Skeletal muscle satellite cell (primary cell): ENCODE results near the gene LRBA. TPM values are rescaled to one million over a fixed set of nuclear protein-coding genes. Genes with fewer than 3 reads are reported as not detected.

Experiments
- H3K27me3 ChIP-seq: 2 replicates; pipeline ENCODE4 v1.7.0; 2013; ENCODE audit warnings: low read length; ENCODE audit not compliant: control insufficient read depth, insufficient read depth
- H3K36me3 ChIP-seq: 2 replicates; pipeline ENCODE4 v1.7.0; 2013; ENCODE audit warnings: mild to moderate bottlenecking, control low read depth, low read length; ENCODE audit not compliant: insufficient read depth
- H3K4me1 ChIP-seq: 2 replicates; pipeline ENCODE4 v1.7.0; 2013; ENCODE audit warnings: low read length; ENCODE audit not compliant: control insufficient read depth, insufficient read depth
- H3K4me2 ChIP-seq: 2 replicates; pipeline ENCODE4 v1.7.0; 2013; ENCODE audit warnings: mild to moderate bottlenecking, low read length
- H3K4me3 ChIP-seq: 2 replicates; pipeline ENCODE4 v1.7.0; 2013; ENCODE audit warnings: low read length
- H3K9ac ChIP-seq: 2 replicates; pipeline ENCODE4 v1.7.0; 2013; ENCODE audit warnings: mild to moderate bottlenecking, low read depth, low read length, moderate library complexity
- H3K9me3 ChIP-seq: replicated peaks from 2 replicates; pipeline ENCODE4 v1.7.0; 2013; ENCODE audit warnings: mild to moderate bottlenecking, control low read depth, low read length
- small RNA-seq: library from RNA; depleted of rRNA; stranded (forward); fragments of <200 nt; gene quantifications from one replicate; pipeline ENCODE3, GENCODE V24; 2012

LRBA gene

DNA sequence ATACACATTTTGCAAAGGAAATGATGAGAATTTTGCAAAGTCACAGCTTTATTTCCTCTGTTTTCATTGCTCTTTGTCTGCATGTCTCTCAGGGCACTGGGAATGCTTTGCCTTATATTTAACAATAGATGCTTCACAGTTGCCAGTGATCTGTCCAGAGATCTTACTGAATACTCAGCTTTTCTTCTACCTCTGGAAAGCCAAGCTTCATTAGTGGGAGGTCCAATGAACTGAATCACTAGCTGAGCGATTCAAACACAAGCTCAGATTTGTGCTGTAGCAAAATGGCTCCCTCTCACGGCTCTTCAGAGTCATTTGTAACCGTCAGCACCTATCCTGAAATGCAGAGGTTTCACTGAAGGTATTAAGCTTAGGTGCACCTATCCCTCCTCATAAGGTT, 797.9 kb downstream of the LRBA start:
- Histone ChIP-seq H3K9ac (no peak overlapping the region), H3K36me3 (no peaks in the 10 kb centered on the region), H3K9me3 (no peaks in the 10 kb centered on the region), H3K27me3 (no peaks in the 10 kb centered on the region), H3K4me2 (no peak overlapping the region), H3K4me1 (peaks cover 15% of the 10 kb centered on the region), H3K4me3 (no peak overlapping the region)

DNA sequence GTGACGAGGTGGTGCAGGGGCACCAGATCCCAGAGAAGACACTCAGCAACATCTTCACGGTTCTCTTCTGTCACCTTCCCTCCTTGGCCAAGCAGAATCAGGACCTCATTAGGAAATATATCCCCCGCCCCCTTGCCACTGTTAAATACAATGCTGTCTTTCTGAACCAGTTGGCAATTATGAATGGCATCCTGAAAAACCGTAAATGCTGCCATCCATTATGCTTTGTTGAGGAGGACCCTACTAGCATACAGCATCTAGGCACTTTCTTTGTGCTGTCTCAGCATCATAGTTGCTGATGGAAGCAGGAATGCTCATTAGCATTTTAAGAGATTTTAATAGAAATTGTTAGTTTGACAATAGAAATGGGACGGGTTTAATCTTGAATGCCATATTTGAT, 798.4 kb downstream of the LRBA start:
- Histone ChIP-seq H3K36me3 (no peaks in the 10 kb centered on the region), H3K4me2 (no peak overlapping the region), H3K27me3 (no peaks in the 10 kb centered on the region), H3K4me1 (peaks cover 15% of the 10 kb centered on the region), H3K9ac (no peak overlapping the region), H3K9me3 (no peaks in the 10 kb centered on the region), H3K4me3 (no peak overlapping the region)

DNA sequence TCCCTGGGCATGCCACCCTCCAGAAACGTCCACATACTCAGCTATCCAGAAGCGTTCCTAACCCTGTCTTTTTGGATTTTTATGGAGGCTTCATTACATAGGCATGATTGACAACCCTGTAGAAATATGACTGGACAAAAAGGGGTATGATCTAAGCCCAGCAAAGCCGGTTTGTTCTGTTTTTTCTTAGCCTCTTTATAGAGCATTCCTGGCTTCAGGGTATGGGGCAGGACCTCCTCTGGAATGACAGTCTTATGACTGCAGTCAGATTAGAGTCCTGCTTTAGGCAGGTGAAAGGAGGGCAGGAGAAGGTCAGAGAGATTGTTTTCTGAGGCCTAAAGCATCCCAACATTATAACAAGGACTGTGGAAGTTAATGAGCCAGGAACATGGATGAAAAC, 799.5 kb downstream of the LRBA start:
- no peak overlapping the region for H3K4me3 ChIP-seq
- no peak overlapping the region for H3K9ac ChIP-seq
- no peaks in the 10 kb centered on the region for H3K27me3 ChIP-seq
- H3K9me3 ChIP-seq: no peaks in the 10 kb centered on the region
- peaks cover 15% of the 10 kb centered on the region for H3K4me1 ChIP-seq
- H3K4me2 ChIP-seq: no peak overlapping the region
- H3K36me3 ChIP-seq: no peaks in the 10 kb centered on the region

Small RNA genes within 50 kb of the gene (small RNA-seq; reads per million reads assigned to genes)
- not detected for gene RNA5SP168
